IMR-90 (cell line): Measurements from ENCODE around the gene PSRC1. TPM values are rescaled to one million over a fixed set of nuclear protein-coding genes. Genes with fewer than 3 reads are reported as not detected.

Experiments used
- ATAC-seq: fragments of 200-7000 bp; cut with Tn5 transposase; 2 replicates; pipeline ENCODE4 v1.9.1; 2020; ENCODE audit warnings: low read depth, mild to moderate bottlenecking, moderate library complexity
- BruUV-seq: library from RNA; stranded (reverse); fragments of 400-500 nt; replicated peaks from 2 replicates; lab custom pipeline; 2021; lab: Mats Ljungman, UMichigan
- CTCF ChIA-PET: fragments of 300-600 bp; formaldehyde crosslinking; extraction: SDS; loops from one replicate; lab custom pipeline; 2021; ENCODE audit warnings: antibody characterized with exemption; lab: Yijun Ruan, JAX
- POLR2A ChIA-PET: fragments of 300-600 bp; sonication (Branson Sonifier 250); formaldehyde crosslinking; loops from one replicate; lab custom pipeline; 2022; ENCODE audit warnings: antibody characterized with exemption; ENCODE audit not compliant: unreplicated experiment; lab: Charles Lee
- DNase-seq: peaks from one replicate; pipeline ENCODE4 v3.0.0; 2013
- H2AFZ ChIP-seq: replicated peaks from 2 replicates; pipeline ENCODE3; 2013; ENCODE audit warnings: low read length, mild to moderate bottlenecking; ENCODE audit not compliant: poor library complexity
- H2AK5ac ChIP-seq: 2 replicates; pipeline ENCODE4 v1.6.1; 2013; ENCODE audit warnings: low read depth, low read length, inconsistent platforms
- H2AK9ac ChIP-seq: replicated peaks from 2 replicates; pipeline ENCODE3; 2013; ENCODE audit warnings: mild to moderate bottlenecking, low read depth, low read length, moderate library complexity; ENCODE audit not compliant: poor library complexity
- H2BK120ac ChIP-seq: 2 replicates; pipeline ENCODE4 v1.6.1; 2013; ENCODE audit warnings: low read depth, low read length, inconsistent platforms
- H2BK15ac ChIP-seq: 3 replicates; pipeline ENCODE4 v1.6.1; 2013; ENCODE audit warnings: low read depth, low read length, inconsistent platforms
- H2BK20ac ChIP-seq: 2 replicates; pipeline ENCODE4 v1.6.1; 2013; ENCODE audit warnings: low read depth, mild to moderate bottlenecking, inconsistent platforms, low read length, moderate library complexity
- H2BK5ac ChIP-seq: 2 replicates; pipeline ENCODE4 v1.6.1; 2013; ENCODE audit warnings: mild to moderate bottlenecking, low read depth, low read length, inconsistent platforms; ENCODE audit not compliant: poor library complexity, severe bottlenecking
- H3K14ac ChIP-seq: replicated peaks from 2 replicates; pipeline ENCODE4 v1.6.1; 2013; ENCODE audit warnings: low read depth, low read length, inconsistent platforms
- H3K18ac ChIP-seq: 2 replicates; pipeline ENCODE4 v1.6.1; 2013; ENCODE audit warnings: low read depth, low read length, control low read depth
- H3K23ac ChIP-seq: 2 replicates; pipeline ENCODE4 v1.6.1; 2013; ENCODE audit warnings: low read depth, low read length, inconsistent platforms
- H3K27ac ChIP-seq: 2 replicates; pipeline ENCODE4 v1.5.1; 2013; ENCODE audit warnings: mild to moderate bottlenecking, control low read depth, low read length; ENCODE audit not compliant: insufficient read depth
- H3K27me3 ChIP-seq: 2 replicates; pipeline ENCODE4 v1.6.1; 2013; ENCODE audit warnings: low read length; ENCODE audit not compliant: control insufficient read depth, insufficient read depth
- H3K36me3 ChIP-seq: 2 replicates; pipeline ENCODE4 v1.6.1; 2013; ENCODE audit warnings: low read length, mixed read lengths; ENCODE audit not compliant: control insufficient read depth, insufficient read depth
- H3K4ac ChIP-seq: 2 replicates; pipeline ENCODE4 v1.6.1; 2013; ENCODE audit warnings: low read depth, low read length, inconsistent platforms
- H3K4me1 ChIP-seq: 2 replicates; pipeline ENCODE4 v1.6.1; 2013; ENCODE audit warnings: low read length, mixed read lengths; ENCODE audit not compliant: control insufficient read depth, insufficient read depth
- H3K4me2 ChIP-seq: 2 replicates; pipeline ENCODE4 v1.6.1; 2013; ENCODE audit warnings: low read depth, mild to moderate bottlenecking, control low read depth, low read length, moderate library complexity
- H3K4me3 ChIP-seq: 2 replicates; pipeline ENCODE4 v1.5.1; 2013; ENCODE audit warnings: low read depth, mild to moderate bottlenecking, control low read depth, low read length, moderate library complexity; ENCODE audit not compliant: insufficient read depth
- H3K56ac ChIP-seq: 2 replicates; pipeline ENCODE4 v1.6.1; 2013; ENCODE audit warnings: low read length, inconsistent platforms; ENCODE audit not compliant: insufficient read depth; ENCODE audit errors: extremely low read depth
- H3K79me1 ChIP-seq, 2 experiments: 2 replicates each; pipeline ENCODE4 v1.6.1; 2013; ENCODE audit warnings: low read length in 2 of 2, inconsistent platforms in 1 of 2, low read depth in 1 of 2
- H3K9ac ChIP-seq: 2 replicates; pipeline ENCODE4 v1.6.1; 2013; ENCODE audit warnings: low read depth, low read length, control low read depth
- H3K9me1 ChIP-seq: 2 replicates; pipeline ENCODE4 v1.6.1; 2013; ENCODE audit warnings: low read length, inconsistent platforms; ENCODE audit not compliant: insufficient read depth
- H3K9me3 ChIP-seq: 2 replicates; pipeline ENCODE4 v1.6.1; 2013; ENCODE audit warnings: low read length; ENCODE audit not compliant: control insufficient read depth, insufficient read depth
- H4K20me1 ChIP-seq: 2 replicates; pipeline ENCODE4 v1.6.1; 2013; ENCODE audit warnings: low read length, inconsistent platforms; ENCODE audit not compliant: insufficient read depth
- H4K5ac ChIP-seq: 2 replicates; pipeline ENCODE4 v1.6.1; 2013; ENCODE audit warnings: mild to moderate bottlenecking, low read depth, low read length, control low read depth
- H4K8ac ChIP-seq, 2 experiments: 2 replicates each; pipeline ENCODE4 v1.6.1; 2013; ENCODE audit warnings: low read depth in 2 of 2, low read length in 2 of 2, control low read depth in 1 of 2, inconsistent platforms in 1 of 2
- H4K91ac ChIP-seq: 2 replicates; pipeline ENCODE4 v1.6.1; 2013; ENCODE audit warnings: low read depth, low read length, inconsistent platforms; ENCODE audit not compliant: insufficient read depth
- CHD1 ChIP-seq: IDR thresholded peaks from 2 replicates; pipeline ENCODE4 v1.6.1; 2012; ENCODE audit warnings: low read depth, low read length, improper control_type of control experiment
- MAZ ChIP-seq: IDR thresholded peaks from 2 replicates; pipeline ENCODE4 v1.6.1; 2012; ENCODE audit warnings: low read depth, mild to moderate bottlenecking, low read length, improper control_type of control experiment, moderate library complexity, borderline replicate concordance
- WGBS, 2 experiments: methylation state at CpG; one replicate each; pipeline versions ENCODE4 v1.1.5 to v1.1.7; 2013; ENCODE audit warnings: missing lambda C conversion rate in 2 of 2; ENCODE audit not compliant: insufficient read length in 1 of 2; ENCODE audit errors: extremely low coverage in 2 of 2; 5-methylcytosine and 5-hydroxymethylcytosine counted together
- dilution Hi-C: fragments of 300-500 bp; cut with HindIII; formaldehyde crosslinking; loops from one replicate; pipeline ENCODE4 v1.14.3; 2018; ENCODE audit warnings: low sequenced_read_pairs; ENCODE audit not compliant: unreplicated experiment
- in situ Hi-C: fragments of 300-500 bp; cut with MboI; formaldehyde crosslinking; loops from 3 replicates; pipeline ENCODE4 v1.14.3; 2019; ENCODE audit warnings: low sequenced_read_pairs, inconsistent platforms, mixed read lengths
- intact Hi-C: fragments of 100-400 bp; cut with micrococcal nuclease; formaldehyde crosslinking; loops from 2 replicates; pipeline ENCODE4 v1.10.0; 2022
- polyA plus RNA-seq, 3 experiments: library from polyadenylated mRNA; depleted of rRNA; stranded (reverse); fragments of >200 nt; gene quantifications; 2 replicates each; pipeline ENCODE4 v1.2.3, GENCODE V29; 2012; ENCODE audit warnings: low replicate concordance in 1 of 3
- total RNA-seq: library from RNA; depleted of rRNA; stranded (reverse); fragments of >200 nt; gene quantifications from 2 replicates; pipeline ENCODE4 v1.2.3, GENCODE V29; 2012
- TF ChIP-seq, protein P1 (sequence below): conservative IDR thresholded peaks from 2 replicates; pipeline ENCODE4 v1.5.1; 2012; ENCODE audit warnings: mild to moderate bottlenecking, low read depth, low read length, improper control_type of control experiment
- TF ChIP-seq, protein P2 (sequence below): fragments of 150-350 bp; IDR thresholded peaks from 2 replicates; pipeline ENCODE4 v1.6.1; 2016; ENCODE audit warnings: low read depth, mild to moderate bottlenecking, low read length, moderate library complexity, borderline replicate concordance
- TF ChIP-seq, protein P3 (sequence below): fragments of 150-350 bp; IDR thresholded peaks from 2 replicates; pipeline ENCODE4 v1.6.1; 2017; ENCODE audit warnings: mild to moderate bottlenecking, antibody characterized with exemption, low read length, low read depth

PSRC1 gene
- total and polyA plus RNA-seq, 2 of the 4 experiments (the other 2 are of a cell fraction): 34.6 to 40.3 TPM

DNA sequence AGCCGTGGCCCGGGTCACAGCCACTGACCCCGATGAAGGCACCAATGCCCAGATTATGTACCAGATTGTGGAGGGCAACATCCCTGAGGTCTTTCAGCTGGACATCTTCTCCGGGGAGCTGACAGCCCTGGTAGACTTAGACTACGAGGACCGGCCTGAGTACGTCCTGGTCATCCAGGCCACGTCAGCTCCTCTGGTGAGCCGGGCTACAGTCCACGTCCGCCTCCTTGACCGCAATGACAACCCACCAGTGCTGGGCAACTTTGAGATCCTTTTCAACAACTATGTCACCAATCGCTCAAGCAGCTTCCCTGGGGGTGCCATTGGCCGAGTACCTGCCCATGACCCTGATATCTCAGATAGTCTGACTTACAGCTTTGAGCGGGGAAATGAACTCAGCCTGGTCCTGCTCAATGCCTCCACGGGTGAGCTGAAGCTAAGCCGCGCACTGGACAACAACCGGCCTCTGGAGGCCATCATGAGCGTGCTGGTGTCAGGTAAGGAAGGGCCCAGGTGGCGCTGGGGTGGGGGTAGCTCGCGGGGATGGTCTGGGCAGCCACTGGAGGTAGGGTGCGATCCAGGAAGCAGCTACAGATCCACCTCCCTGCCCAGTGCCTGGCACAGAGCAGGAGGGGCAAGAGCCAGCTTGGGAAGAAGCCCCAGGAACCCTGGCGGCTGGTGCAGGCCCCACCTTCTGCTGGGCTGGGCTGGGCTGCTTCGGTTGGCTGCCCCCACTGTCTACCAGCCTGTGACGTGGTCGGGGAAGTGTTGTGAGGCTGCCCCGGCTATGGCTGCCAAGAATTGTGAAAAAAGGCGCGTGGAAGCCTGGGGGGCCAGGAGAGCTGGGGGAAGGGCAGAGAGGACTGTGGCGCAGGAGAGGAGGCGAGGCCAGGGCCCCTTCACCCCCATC lies 29.8 kb downstream of the PSRC1 start:
- Histone ChIP-seq H4K20me1 (no peaks in the 10 kb centered on the region), H3K4me3 (no peak overlapping the region), H4K8ac (peak overlapping the region; percentile 84 to 87), H3K4me2 (no peak overlapping the region), H4K5ac (peak overlapping the region; percentile 80), H3K36me3 (no peaks in the 10 kb centered on the region), H3K23ac (peak overlapping the region; percentile 59; the same call in 1 of the 2 replicates), H3K27ac (0 out of 2 replicates have a peak overlapping the region, but pooled peaks have one; percentile 12), H2BK5ac (no peak overlapping the region), H3K9me3 (no peaks in the 10 kb centered on the region), H2AFZ (peak overlapping the region; percentile 89), H2AK5ac (no peak overlapping the region), H3K9ac (no peak overlapping the region), H3K79me1 (0 out of 4 replicates have a peak, but pooled peaks cover 0 to 8% of the 10 kb centered on the region in 2 experiments), H3K14ac (0 out of 2 replicates have a peak overlapping the region, but pooled peaks have one; percentile 82), H3K9me1 (no peaks in the 10 kb centered on the region; the same call in 1 of the 2 replicates), H4K91ac (no peak overlapping the region), H2BK15ac (no peak overlapping the region), H2BK120ac (peak overlapping the region; percentile 74; the same call in 1 of the 2 replicates), H3K18ac (peak overlapping the region; percentile 34; the same call in 1 of the 2 replicates), H2BK20ac (0 out of 2 replicates have a peak overlapping the region, but pooled peaks have one; percentile 34), H3K56ac (no peak overlapping the region; the same call in 1 of the 2 replicates), H3K4ac (peak overlapping the region; percentile 57), H3K27me3 (no peaks in the 10 kb centered on the region), H3K4me1 (peaks cover 22% of the 10 kb centered on the region), H2AK9ac (peak overlapping the region; percentile 95)
- no TSS peak for BruUV-seq
- TF ChIP-seq, protein P1, sequence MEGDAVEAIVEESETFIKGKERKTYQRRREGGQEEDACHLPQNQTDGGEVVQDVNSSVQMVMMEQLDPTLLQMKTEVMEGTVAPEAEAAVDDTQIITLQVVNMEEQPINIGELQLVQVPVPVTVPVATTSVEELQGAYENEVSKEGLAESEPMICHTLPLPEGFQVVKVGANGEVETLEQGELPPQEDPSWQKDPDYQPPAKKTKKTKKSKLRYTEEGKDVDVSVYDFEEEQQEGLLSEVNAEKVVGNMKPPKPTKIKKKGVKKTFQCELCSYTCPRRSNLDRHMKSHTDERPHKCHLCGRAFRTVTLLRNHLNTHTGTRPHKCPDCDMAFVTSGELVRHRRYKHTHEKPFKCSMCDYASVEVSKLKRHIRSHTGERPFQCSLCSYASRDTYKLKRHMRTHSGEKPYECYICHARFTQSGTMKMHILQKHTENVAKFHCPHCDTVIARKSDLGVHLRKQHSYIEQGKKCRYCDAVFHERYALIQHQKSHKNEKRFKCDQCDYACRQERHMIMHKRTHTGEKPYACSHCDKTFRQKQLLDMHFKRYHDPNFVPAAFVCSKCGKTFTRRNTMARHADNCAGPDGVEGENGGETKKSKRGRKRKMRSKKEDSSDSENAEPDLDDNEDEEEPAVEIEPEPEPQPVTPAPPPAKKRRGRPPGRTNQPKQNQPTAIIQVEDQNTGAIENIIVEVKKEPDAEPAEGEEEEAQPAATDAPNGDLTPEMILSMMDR: no peak
- TF ChIP-seq MAZ: no peak
- TF ChIP-seq CHD1: no peak
- TF ChIP-seq, protein P2, sequence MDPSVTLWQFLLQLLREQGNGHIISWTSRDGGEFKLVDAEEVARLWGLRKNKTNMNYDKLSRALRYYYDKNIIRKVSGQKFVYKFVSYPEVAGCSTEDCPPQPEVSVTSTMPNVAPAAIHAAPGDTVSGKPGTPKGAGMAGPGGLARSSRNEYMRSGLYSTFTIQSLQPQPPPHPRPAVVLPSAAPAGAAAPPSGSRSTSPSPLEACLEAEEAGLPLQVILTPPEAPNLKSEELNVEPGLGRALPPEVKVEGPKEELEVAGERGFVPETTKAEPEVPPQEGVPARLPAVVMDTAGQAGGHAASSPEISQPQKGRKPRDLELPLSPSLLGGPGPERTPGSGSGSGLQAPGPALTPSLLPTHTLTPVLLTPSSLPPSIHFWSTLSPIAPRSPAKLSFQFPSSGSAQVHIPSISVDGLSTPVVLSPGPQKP: no peak
- TF ChIP-seq, protein P3, sequence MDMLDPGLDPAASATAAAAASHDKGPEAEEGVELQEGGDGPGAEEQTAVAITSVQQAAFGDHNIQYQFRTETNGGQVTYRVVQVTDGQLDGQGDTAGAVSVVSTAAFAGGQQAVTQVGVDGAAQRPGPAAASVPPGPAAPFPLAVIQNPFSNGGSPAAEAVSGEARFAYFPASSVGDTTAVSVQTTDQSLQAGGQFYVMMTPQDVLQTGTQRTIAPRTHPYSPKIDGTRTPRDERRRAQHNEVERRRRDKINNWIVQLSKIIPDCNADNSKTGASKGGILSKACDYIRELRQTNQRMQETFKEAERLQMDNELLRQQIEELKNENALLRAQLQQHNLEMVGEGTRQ: no peak
- ATAC-seq: peak; percentile 6; the same call in 1 of the 2 replicates
- dilution Hi-C loops: no loop called here
- 95% methylated on average over 20 of the region's 33 CpGs; no CpG with 5 or more reads in 1 of the 2 experiments for WGBS, 2 experiments
- CTCF ChIA-PET: interaction anchor here (1.2 to 1.3 kb wide), 2 partner anchors 11 to 52 kb away, joined by 3 to 6 read pairs; no protein-coding TSS in a partner anchor
- DNase-seq: no peak
- POLR2A ChIA-PET: no interaction called here
- in situ Hi-C loops: no loop called here
- intact Hi-C loops: no loop called here
